GM12891 (cell line): ENCODE results near the gene ZFAND5. TPM values are rescaled to one million over a fixed set of nuclear protein-coding genes. Genes with fewer than 3 reads are reported as not detected.
A peak's percentile ranks its signal among the peaks of the same experiment; 100 is the strongest.

Source experiments
- DNase-seq: peaks from one replicate; pipeline ENCODE4 v3.0.0; 2011; ENCODE audit warnings: low spot score; ENCODE audit not compliant: insufficient read length
- FAIRE-seq: peaks from 2 replicates; lab custom pipeline; 2011; peaks lifted over from hg19 to GRCh38; lab: Jason Lieb, UNC
- PAX5 ChIP-seq: IDR thresholded peaks from 2 replicates; pipeline ENCODE4 v1.6.1; 2011; ENCODE audit warnings: low read length, moderate library complexity, mild to moderate bottlenecking; ENCODE audit not compliant: insufficient read depth, severe bottlenecking
- POLR2A ChIP-seq: IDR thresholded peaks from 2 replicates; pipeline ENCODE4 v1.6.1; 2011; ENCODE audit warnings: low read depth, low read length, control low read depth
- POLR2AphosphoS5 ChIP-seq: IDR thresholded peaks from 2 replicates; pipeline ENCODE4 v1.6.1; 2011; ENCODE audit warnings: low read depth, low read length, control low read depth
- POU2F2 ChIP-seq: IDR thresholded peaks from 2 replicates; pipeline ENCODE4 v1.6.1; 2011; ENCODE audit warnings: low read depth, mild to moderate bottlenecking, control low read depth, low read length, moderate library complexity
- SPI1 ChIP-seq: IDR thresholded peaks from 2 replicates; pipeline ENCODE4 v1.6.1; 2011; ENCODE audit warnings: low read depth, low read length, control low read depth
- TAF1 ChIP-seq: IDR thresholded peaks from 2 replicates; pipeline ENCODE4 v1.6.1; 2011; ENCODE audit warnings: low read depth, low read length, control low read depth
- polyA plus RNA-seq: library from polyadenylated mRNA; unstranded; fragments of >200 nt; gene quantifications from one replicate; pipeline ENCODE4 v1.2.1, GENCODE V29; 2012; ENCODE audit warnings: low read depth, missing spikeins, inconsistent platforms; ENCODE audit not compliant: missing spikeins

Gene ZFAND5
- polyA plus RNA-seq = 73.4 TPM

- peak; percentile 88 for DNase-seq
- TF ChIP-seq POLR2A (peak; percentile 99), PAX5 (peak; percentile 25), TAF1 (peak; percentile 96), SPI1 (no peak), POU2F2 (peak; percentile 63), POLR2AphosphoS5 (peak; percentile 99)
- FAIRE-seq = peak; percentile 96
These were observed at the start of gene ZFAND5 for GRCh38 chr9:72364679-72365524. Gene ZFAND5, minus strand, starts transcription at chr9:72365208. Its CDS starts 4,430 bp downstream, at chr9:72360778.

- no peak for DNase-seq
- no peak for FAIRE-seq
- TF ChIP-seq SPI1 (no peak), TAF1 (no peak), PAX5 (no peak), POLR2AphosphoS5 (no peak), POLR2A (no peak), POU2F2 (no peak)
These were observed 47.6 kb upstream of the ZFAND5 start for GRCh38 chr9:72412483-72413040.

GRCh38 chr9:72410214-72410613 is 45.2 kb upstream of the ZFAND5 start:
- no peak for TF ChIP-seq POU2F2
- no peak for TF ChIP-seq POLR2AphosphoS5
- no peak for TF ChIP-seq PAX5
- no peak for TF ChIP-seq POLR2A
- TF ChIP-seq TAF1 = no peak
- TF ChIP-seq SPI1 = no peak
- FAIRE-seq = no peak
- no peak for DNase-seq

- FAIRE-seq (no peak), DNase-seq (no peak)
- no peak for TF ChIP-seq SPI1
These were observed 42.1 kb upstream of the ZFAND5 start for GRCh38 chr9:72407114-72407513.

GRCh38 chr9:72402744-72403143 is 37.7 kb upstream of the ZFAND5 start:
- DNase-seq (no peak), FAIRE-seq (no peak)
- TF ChIP-seq POLR2AphosphoS5 = no peak
- no peak for TF ChIP-seq PAX5
- no peak for TF ChIP-seq POU2F2
- no peak for TF ChIP-seq POLR2A
- no peak for TF ChIP-seq SPI1
- TF ChIP-seq TAF1 = no peak

- TF ChIP-seq POLR2A = no peak
- no peak for TF ChIP-seq POU2F2
- TF ChIP-seq PAX5 = no peak
- TF ChIP-seq POLR2AphosphoS5 = no peak
- TF ChIP-seq TAF1 = no peak
- no peak for FAIRE-seq
- DNase-seq = no peak
These were observed 36.4 kb upstream of the ZFAND5 start for GRCh38 chr9:72401396-72401795.

- DNase-seq (no peak), FAIRE-seq (no peak)
- TF ChIP-seq POLR2A (no peak), POU2F2 (no peak), TAF1 (no peak), PAX5 (no peak), SPI1 (no peak), POLR2AphosphoS5 (no peak)
These were observed 35.9 kb upstream of the ZFAND5 start for GRCh38 chr9:72400866-72401265.

GRCh38 chr9:72399391-72399790 is 34.4 kb upstream of the ZFAND5 start:
- FAIRE-seq (no peak), DNase-seq (no peak)
- TF ChIP-seq SPI1 = no peak

GRCh38 chr9:72396247-72397091 is 31.5 kb upstream of the ZFAND5 start:
- TF ChIP-seq TAF1 (no peak), PAX5 (no peak), SPI1 (no peak), POLR2AphosphoS5 (no peak), POU2F2 (no peak), POLR2A (no peak)
- no peak for FAIRE-seq
- no peak for DNase-seq

GRCh38 chr9:72394066-72394465 is 29.1 kb upstream of the ZFAND5 start:
- FAIRE-seq (no peak), DNase-seq (no peak)
- TF ChIP-seq POLR2A (no peak), SPI1 (no peak), POU2F2 (no peak), PAX5 (no peak), POLR2AphosphoS5 (no peak)
